ENCODE results near the gene TRAPPC5. TPM values are rescaled to one million over a fixed set of nuclear protein-coding genes. Genes with fewer than 3 reads are reported as not detected.

The TRAPPC5 gene
- total RNA-seq, 1 donor from 2014 or later, result 110 TPM

GRCh38 chr19:7650148-7650547, 30.5 kb upstream of the TRAPPC5 start:
- CTCF ChIA-PET, result interaction anchor here (0.9 to 3.0 kb wide), 3 partner anchors 31 to 294 kb away, joined by 3 to 37 read pairs (median 3); partner anchors contain the start of gene TRAPPC5
- H3K27me3 Mint-ChIP-seq, result no peaks in the 10 kb centered on the region
- peaks cover 8% of the 10 kb centered on the region for H3K4me1 Mint-ChIP-seq
- intact Hi-C loops (cut with micrococcal nuclease), result loop anchor here (5.0 to 10.0 kb wide), 2 partner anchors 275 to 352 kb away; partner anchors contain the start of genes CTXN1 and SNAPC2
- no peak overlapping the region for H3K27ac Mint-ChIP-seq
- peaks cover 16% of the 10 kb centered on the region for H3K36me3 Mint-ChIP-seq (ENCODE audit: low read depth)
- no peak overlapping the region for H3K4me3 Mint-ChIP-seq
- no peak for TF ChIP-seq CTCF (IDR thresholded peaks at IDR 0.05)
- DNase-seq (no peak), ATAC-seq (ENCODE audit: low read depth) (no peak)
- no peaks in the 10 kb centered on the region for H3K9me3 Mint-ChIP-seq
- POLR2A ChIA-PET, result interaction anchor here (0.6 kb wide), 1 partner anchor 33 kb away, joined by 10 read pairs; no protein-coding TSS in a partner anchor

- H3K4me3 Mint-ChIP-seq, result peak overlapping the region; percentile 78
- intact Hi-C loops (cut with micrococcal nuclease), result loop anchor here (1.0 to 10.0 kb wide), 6 partner anchors 15 to 350 kb away; partner anchors contain the start of genes CTXN1, SNAPC2, STXBP2 and TRAPPC5
- peak overlapping the region; percentile 41 for H3K27ac Mint-ChIP-seq
Observed at GRCh38 chr19:7652061-7652641, 28.5 kb upstream of the TRAPPC5 start.

GRCh38 chr19:7654401-7654800, 26.2 kb upstream of the TRAPPC5 start:
- no peak for ATAC-seq (ENCODE audit: low read depth)
- Mint-ChIP-seq H3K27ac (no peak overlapping the region), H3K27me3 (no peaks in the 10 kb centered on the region), H3K4me1 (peaks cover 25% of the 10 kb centered on the region), H3K4me3 (no peak overlapping the region), H3K36me3 (ENCODE audit: low read depth) (no peaks in the 10 kb centered on the region), H3K9me3 (no peaks in the 10 kb centered on the region)
- POLR2A ChIA-PET, result interaction anchor here (1.2 kb wide), 1 partner anchor 16 kb away, joined by 4 read pairs; no protein-coding TSS in a partner anchor
- no peak for DNase-seq
- TF ChIP-seq CTCF (IDR thresholded peaks at IDR 0.05), result no peak
- CTCF ChIA-PET, result interaction anchor here (1.0 to 2.1 kb wide), 4 partner anchors 10 to 145 kb away, joined by 3 to 5 read pairs (median 4); partner anchors contain the start of gene TRAPPC5
- intact Hi-C loops (cut with micrococcal nuclease), result loop anchor here (5.0 to 10.0 kb wide), 2 partner anchors 270 to 348 kb away; partner anchors contain the start of genes CTXN1 and SNAPC2

More at GRCh38 chr19:7652061-7652641, 28.5 kb upstream of the TRAPPC5 start:
- DNase-seq, result peak; percentile 82
- ChIA-PET POLR2A (interaction anchor here (0.7 to 1.3 kb wide), 5 partner anchors 21 to 265 kb away, joined by 3 to 18 read pairs (median 3); partner anchors contain the start of genes PET100 and XAB2), CTCF (interaction anchor here (0.6 to 3.0 kb wide), 11 partner anchors 8 to 292 kb away, joined by 3 to 37 read pairs (median 4); partner anchors contain the start of genes TIMM44 and TRAPPC5)
- ATAC-seq (ENCODE audit: low read depth), result peak; percentile 87
- no peaks in the 10 kb centered on the region for H3K27me3 Mint-ChIP-seq
- H3K36me3 Mint-ChIP-seq (ENCODE audit: low read depth), result peaks cover 6% of the 10 kb centered on the region
- TF ChIP-seq CTCF (IDR thresholded peaks at IDR 0.05), result peak; percentile 81
- H3K9me3 Mint-ChIP-seq, result no peaks in the 10 kb centered on the region
- peaks cover 8% of the 10 kb centered on the region for H3K4me1 Mint-ChIP-seq

- POLR2A ChIA-PET, result interaction anchor here (1.2 kb wide), 1 partner anchor 26 kb away, joined by 6 read pairs; the partner anchor contains the start of genes PET100 and XAB2
- CTCF ChIA-PET, result interaction anchor here (0.6 kb wide), 1 partner anchor 150 kb away, joined by 3 read pairs; no protein-coding TSS in a partner anchor
- no peak for ATAC-seq (ENCODE audit: low read depth)
- intact Hi-C loops (cut with micrococcal nuclease), result loop anchor here (10.0 kb wide), 1 partner anchor 269 kb away; the partner anchor contains the start of genes CTXN1 and SNAPC2
- Mint-ChIP-seq H3K27me3 (no peaks in the 10 kb centered on the region), H3K4me3 (no peak overlapping the region), H3K27ac (no peak overlapping the region), H3K9me3 (no peaks in the 10 kb centered on the region), H3K36me3 (ENCODE audit: low read depth) (no peaks in the 10 kb centered on the region), H3K4me1 (peaks cover 25% of the 10 kb centered on the region)
- no peak for DNase-seq
- no peak for TF ChIP-seq CTCF (IDR thresholded peaks at IDR 0.05)
Observed at GRCh38 chr19:7655581-7655980, 25.1 kb upstream of the TRAPPC5 start.
